OCI-LY7 (cell line): ENCODE results near the gene CCL21.

Experiments
- CTCF ChIP-seq: fragments of 200-600 bp; sonication (generic); conservative IDR thresholded peaks from 2 replicates; pipeline ENCODE4 v1.5.1; 2014; ENCODE audit warnings: mild to moderate bottlenecking, antibody characterized with exemption, low read length, moderate library complexity, mixed read lengths
- EZH2phosphoT487 ChIP-seq: fragments of 200-600 bp; sonication (generic); IDR thresholded peaks from 2 replicates; pipeline ENCODE4 v1.6.1; 2018; ENCODE audit warnings: low read depth, borderline replicate concordance, mild to moderate bottlenecking, mixed run types, antibody characterized with exemption, low read length, moderate library complexity, mixed read lengths

GRCh38 chr9:34671307-34671706 lies 38.6 kb downstream of the CCL21 start:
- TF ChIP-seq CTCF, result no peak
- TF ChIP-seq EZH2phosphoT487, result no peak
